Caki2 (cell line): ENCODE results near the gene LCN2. TPM values are rescaled to one million over a fixed set of nuclear protein-coding genes. Genes with fewer than 3 reads are reported as not detected.
"Not testable (repeated sequence)": the region's sequence is repeated elsewhere in the genome, so short reads cannot be mapped to it uniquely, and the experiment has no call there.

Experiments
- DNase-seq: peaks from one replicate; pipeline ENCODE4 v3.0.0-alpha.2; 2015; ENCODE audit warnings: low read depth
- in situ Hi-C: cut with HindIII; loops from 2 replicates; pipeline ENCODE4 v1.10.0; 2016; ENCODE audit warnings: low sequenced_read_pairs, low pct_unique_long_range_greater_than_20kb, mixed read lengths
- total RNA-seq: library from RNA; depleted of rRNA; stranded (reverse); fragments of >200 nt; shearing (Covaris generic); gene quantifications from 2 replicates; pipeline ENCODE4 v1.2.3, GENCODE V29; 2014; ENCODE audit warnings: low replicate concordance

Gene LCN2
- total RNA-seq, 1 experiment from 2014 or later: 2.2 TPM

DNA sequence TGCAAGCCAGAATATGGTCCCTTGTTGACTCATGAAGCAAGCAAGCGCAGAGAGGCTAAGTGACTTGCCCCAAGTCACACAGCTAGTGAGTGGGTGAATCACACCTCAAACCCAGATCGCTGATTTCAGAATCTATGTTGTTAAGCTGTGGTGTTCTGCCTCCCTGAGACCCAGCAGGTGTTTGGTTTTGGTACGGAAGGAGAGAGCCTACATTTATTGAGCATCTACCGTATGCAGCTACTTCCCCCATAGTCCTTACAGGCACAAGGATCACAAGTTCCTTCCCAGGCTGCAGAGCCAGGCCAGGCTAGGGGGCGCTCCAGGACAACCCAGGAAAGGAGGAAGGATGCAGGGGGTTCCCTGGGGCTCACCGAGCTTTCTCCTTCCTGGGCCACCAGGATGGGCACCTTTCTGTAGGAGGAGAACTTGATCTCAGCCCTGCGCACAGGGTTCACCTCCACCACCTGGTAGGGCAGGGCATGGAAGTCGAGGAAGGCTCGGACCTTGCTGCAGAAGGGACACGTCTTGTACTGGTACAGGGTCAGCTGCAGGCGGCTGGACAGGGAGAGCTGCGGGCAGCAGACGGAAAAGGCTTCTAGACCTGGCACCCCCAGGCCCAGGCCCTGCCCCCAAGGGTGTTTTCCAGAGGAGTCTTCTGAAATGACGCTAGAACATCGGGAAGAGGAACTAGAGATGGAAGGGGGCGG, 24.2 kb upstream of the LCN2 start:
- in situ Hi-C loops: no loop called here
- DNase-seq: peak; percentile 46

DNA sequence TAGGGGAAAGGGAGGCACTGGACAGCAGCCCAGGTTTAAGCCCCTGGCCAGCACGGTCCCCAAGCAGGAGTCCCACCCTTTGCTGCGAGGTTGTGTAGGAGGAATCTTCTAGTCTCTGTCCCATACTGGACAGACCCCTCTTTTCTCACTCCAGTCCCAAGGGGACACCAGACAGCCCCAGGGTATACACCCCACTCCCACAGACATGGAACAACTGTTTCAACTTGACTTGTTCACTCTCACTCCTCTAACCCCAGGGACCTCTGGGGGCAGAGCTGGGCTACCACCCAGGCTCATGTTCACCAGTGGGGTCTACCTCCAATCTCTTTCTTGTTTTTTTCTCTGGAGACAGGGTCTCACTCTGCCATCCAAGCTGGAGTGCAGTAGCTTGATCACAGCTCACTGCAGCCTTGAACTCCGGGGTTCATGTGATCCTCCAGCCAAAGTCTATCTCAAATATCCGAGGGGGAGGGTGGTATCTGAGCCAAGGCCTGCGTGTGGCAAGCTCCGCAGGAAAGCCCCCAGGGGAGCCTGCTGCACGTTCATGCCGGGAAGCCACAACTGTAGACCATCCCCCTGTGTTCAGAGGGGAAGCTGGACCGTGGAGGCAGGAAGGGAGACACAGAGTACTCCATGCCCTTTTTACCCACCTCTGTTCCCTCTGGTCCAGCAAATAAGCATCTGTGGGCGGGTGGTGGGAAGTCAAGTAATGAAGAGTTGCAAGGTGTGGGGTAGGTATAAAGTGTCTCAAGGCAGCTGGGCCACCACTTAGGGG, 23.5 kb upstream of the LCN2 start:
- in situ Hi-C loops: no loop called here
- no peak for DNase-seq

DNA sequence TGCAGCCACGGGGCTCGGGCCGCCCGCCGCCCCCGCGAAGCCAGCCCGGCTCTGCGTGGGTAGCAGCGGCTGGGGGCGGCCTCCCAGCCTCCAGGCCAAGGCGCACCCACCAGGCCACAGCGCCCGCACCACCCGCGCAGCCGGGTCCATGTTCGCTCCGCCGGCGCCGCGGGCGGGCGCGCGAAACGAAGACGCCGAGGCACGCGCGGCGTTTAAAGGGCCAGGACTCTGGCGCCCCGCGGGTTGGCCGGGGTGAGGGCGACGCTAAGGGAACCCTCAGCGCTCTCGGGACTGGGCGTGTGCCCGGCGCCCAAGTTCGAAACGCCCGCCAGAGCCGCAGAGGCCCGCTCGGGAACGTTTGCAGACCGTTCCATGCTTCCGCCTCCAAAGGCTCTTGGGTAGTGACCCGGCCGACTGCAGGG, 21.7 kb upstream of the LCN2 start, which contains the start of gene PTGES2:
Gene PTGES2 (minus strand): TSS at position 162 of the 422 bp plus-strand sequence. CDS start 12 bp downstream, at position 150.
- no peak for DNase-seq
- in situ Hi-C loops: no loop called here

DNA sequence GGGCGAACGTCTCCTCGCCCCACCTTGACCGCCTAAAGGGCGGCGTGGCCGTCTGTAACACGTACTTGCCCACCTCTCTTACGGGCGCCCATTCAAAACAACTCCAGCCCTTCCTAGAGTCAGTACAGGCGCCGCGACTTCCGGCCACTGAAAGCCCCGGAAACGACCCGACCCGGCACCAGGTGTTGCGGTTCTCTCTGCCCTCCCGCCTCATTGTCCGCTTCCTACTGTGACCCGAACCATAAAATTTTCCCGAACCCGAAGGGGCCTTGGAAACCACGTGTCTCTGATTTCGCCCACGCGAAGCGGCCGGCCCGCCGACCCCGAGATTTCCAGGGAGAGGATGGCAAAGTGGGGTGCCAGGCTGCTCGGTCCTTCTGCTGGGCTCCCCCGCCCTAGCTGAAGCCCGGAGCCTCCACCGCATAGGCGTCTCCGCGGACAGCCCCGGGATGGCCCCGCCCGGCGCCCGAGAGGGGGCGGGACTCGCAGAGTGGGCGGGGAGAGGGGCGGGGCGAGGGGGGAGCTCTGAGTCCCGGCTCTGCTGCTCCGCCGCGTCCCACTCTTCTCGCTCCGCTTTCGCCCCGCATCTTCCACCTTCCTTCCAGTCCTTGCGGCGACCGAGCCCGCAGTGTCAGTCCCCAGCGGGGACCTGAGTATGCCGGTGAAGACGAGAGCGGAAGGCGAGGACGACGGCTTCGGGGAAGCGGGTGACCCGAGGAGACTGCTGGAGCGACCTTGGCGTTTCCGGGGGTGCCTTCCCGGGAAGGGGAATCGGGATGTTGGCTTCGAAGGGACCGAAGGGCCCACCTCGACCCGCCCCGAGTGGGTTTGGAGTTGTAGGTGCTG, 21.0 kb upstream of the LCN2 start:
- in situ Hi-C loops: no loop called here
- peak; percentile 90 for DNase-seq

DNA sequence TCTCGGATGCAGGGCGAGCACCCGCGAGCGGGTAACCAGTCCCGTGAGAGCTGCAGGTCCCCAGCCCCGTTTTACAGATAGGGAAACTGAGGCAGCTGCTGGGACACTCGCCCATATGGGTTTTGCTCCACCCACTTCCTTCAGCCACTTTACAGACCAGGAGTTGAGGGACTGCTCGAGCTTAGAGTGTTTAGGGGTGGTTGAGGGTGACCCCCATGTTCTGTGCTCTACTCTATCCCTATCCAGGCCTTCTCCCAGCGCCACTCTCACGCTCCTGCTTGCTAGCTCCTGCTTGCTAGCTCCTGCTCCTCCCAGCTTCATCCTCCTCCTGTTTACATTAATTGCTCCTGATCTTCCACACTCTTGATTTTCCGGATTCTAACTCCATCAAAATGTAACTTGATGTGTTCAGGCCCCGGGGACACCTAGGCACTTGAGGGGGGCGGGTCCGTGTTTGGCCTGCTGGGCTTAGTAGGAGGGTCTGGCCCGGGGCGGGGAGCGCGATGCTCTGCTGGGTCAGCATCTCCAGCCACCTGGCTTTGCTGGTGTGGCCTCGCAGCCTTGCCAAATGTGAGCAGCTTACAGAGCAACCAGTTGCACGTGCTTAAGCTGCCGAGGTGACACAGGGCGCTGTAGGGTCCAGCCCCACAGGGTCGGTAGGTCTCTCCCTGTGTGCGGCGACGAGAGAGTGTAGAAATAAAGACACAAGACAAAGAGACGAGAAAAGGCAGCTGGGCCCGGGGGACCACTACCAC, 20.2 kb upstream of the LCN2 start:
- DNase-seq: no peak
- in situ Hi-C loops: no loop called here

DNA sequence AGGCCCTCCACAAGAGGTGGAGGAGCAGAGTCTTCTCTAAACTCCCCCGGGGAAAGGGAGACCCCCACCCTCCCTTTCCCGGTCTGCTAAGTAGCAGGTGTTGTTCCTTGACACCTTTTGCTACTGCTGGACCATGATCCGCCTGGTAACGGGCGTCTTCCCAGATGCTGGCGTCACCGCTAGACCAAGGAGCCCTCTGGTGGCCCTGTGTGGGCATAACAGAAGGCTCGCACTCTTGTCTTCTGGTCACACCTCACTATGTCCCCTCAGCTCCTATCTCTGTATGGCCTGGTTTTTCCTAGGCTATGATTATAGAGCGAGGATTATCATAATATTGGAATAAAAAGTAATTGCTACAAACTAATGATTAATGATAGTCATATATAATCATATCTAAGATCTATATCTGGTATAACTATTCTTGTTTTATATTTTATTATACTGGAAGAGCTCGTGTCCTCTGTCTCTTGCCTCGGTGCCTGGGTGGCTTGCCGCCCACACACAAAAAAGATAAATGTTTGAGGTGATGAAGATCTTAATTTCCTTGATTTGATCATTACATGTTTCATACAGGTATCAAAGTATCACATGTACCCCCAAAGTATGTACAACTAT, 19.2 kb upstream of the LCN2 start:
- in situ Hi-C loops, DNase-seq: not testable (repeated sequence)

DNA sequence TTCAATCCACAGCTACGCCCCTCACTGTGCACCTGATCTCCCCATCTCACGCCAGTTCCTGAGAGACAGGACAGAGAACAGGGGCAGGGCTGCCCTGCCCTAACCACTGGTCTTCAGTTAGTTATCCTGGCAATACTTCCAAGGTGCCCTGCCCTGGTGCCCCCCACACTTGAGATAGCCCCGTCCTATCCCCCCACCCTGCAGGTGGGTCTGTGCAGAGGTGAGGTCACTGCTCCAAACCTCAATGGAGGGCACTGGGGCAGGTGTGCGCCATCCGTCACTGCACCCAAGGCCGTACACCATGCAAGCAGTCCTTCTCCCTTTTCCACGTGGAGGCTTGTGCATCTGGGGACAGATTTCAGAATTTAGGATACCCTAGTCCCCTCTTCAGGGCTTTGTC, 18.6 kb upstream of the LCN2 start:
- in situ Hi-C loops, DNase-seq: not testable (repeated sequence)

DNA sequence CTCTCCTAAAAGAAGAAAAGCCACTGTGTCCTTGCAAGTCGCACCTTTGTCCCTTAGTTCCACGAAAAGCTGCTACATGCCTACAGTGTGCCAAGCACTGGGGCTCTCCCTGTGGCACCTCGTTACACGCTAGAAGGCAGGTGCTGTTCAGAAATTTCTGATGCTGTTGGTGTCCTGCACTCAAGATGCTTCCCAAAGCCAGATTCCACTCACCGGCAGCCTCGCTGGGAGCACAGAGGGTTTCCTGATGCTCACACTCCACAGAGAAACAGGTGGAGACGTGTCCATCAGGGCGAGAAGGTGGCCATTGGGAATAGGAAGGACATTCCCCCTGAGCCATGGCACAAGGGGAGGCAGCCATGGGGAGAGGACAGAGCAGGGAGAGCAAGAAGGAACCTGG, 17.9 kb upstream of the LCN2 start:
- in situ Hi-C loops, DNase-seq: not testable (repeated sequence)

DNA sequence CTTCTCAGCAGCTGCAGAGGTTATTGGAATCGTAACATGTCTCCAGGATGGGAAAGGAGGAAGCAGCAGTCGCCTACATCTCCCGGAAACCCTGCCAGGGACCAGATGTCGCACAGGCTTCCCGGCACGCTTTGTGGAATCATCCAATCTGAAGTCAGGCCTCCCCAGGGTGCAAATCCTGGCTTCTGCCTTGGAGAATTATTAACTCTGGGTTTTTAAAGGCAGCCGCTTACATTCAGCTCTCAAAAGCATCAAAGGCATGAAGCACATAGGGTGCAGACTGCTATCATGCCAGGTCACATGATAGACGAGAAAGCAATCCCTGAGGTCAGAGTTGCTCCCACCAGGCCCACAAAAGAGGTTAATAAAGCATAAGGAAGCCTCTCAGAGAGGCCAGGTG, 17.1 kb upstream of the LCN2 start:
- in situ Hi-C loops, DNase-seq: not testable (repeated sequence)

DNA sequence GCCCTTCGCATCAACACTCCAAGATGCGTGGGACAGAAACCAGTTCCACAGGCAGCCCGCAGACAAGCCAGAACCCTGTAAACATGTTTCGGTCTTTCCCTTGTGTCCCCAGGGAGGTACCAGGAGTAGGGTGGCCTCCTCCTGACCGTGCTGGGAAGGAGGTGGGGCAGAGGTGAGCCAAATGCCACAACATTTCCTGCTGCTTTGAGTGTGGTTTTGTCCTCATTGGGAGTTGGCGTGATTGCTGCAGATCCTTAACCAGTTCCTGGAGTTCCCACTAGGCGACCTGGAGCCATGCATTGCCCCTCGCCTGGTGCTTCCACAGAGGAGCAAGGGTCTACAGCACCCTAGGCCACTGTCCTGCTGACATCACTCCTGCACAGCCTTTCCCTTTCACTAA, 13.7 kb upstream of the LCN2 start:
- DNase-seq, in situ Hi-C loops: not testable (repeated sequence)

DNA sequence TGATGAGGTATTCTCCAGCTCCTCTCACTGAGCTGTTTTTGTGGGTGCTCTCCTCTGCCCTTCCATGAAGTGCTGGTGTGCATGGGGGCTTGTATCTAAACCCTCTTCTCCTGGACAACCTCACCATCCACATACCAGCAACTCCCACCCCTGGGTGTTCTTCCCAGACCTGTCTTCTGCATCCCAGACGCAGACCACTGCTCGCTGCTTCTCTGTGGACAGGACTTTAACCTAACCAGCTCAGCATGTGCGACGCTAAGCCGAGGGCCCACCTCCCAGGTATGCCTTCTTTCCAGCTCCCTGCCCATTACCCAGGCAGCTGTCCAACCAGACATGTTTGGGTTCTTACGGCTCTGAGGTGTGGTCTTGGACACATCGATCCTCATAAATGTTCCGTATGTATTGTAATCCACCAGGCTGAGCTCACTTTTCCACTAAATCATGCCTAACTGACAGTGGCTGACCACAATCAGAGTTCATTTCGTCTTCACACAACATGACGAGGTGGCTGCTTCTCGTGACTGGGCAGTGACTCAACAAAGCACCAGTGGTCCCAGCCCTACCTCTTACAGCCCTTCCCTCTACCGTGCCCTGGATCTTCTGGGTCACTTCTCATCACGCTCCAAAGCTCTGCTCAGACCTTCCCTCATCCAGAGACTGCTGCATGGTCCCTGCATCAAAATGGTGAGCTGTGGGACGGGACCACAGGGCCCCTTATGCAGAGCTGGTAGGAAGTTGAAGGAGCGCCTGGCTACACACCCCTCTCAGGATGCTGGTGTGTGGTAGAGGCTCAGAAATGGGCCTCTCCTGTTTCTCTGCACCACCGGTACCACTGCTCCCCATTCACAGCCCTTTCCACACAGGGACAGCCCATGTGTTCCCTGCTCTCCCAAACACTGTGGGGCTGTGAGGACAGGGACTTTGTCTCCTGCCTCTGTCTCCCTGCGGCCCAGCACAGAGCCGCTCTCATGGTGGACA, 12.1 kb upstream of the LCN2 start:
- peak; percentile 83 for DNase-seq
- in situ Hi-C loops: no loop called here

DNA sequence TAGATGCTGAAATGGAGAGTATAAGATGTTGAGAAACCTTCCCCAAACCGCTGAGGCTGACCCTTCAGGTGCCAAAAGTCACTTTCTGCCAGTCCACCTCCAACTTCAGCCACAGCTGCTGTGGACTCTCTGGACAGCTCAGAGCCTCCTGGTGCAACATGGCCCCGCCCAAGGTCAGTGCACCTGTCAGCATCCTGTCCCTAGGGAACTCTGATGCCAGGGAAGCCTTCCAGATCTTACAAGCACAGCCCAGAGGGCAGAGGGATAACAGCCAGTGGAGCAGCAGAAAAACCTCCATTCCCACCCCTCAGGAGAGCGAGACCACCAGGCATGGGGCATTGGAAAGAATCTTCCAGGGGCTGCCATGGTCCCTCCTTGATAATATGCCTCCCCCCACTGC, 11.3 kb upstream of the LCN2 start:
- DNase-seq: no peak
- in situ Hi-C loops: no loop called here

DNA sequence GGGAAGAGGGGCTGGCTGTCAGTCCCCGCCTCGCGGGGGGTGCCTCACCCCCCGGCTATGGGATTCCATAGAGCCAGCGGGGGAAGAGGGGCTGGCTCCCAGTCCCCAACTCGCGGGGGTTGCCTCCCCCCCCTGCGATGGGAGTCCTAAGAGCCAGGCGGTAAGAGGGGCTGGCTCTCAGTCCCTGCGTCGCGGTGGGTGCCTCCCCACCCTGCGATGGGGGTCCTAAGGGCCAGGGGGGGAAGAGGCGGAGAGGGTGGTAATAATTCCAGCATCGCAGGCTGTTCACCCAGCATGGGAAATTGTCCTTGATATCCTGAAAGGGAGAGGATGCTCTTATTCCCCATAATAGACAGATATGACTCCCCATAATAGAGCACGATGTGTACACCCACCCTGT, 9.6 kb upstream of the LCN2 start:
- in situ Hi-C loops: no loop called here
- no peak for DNase-seq

DNA sequence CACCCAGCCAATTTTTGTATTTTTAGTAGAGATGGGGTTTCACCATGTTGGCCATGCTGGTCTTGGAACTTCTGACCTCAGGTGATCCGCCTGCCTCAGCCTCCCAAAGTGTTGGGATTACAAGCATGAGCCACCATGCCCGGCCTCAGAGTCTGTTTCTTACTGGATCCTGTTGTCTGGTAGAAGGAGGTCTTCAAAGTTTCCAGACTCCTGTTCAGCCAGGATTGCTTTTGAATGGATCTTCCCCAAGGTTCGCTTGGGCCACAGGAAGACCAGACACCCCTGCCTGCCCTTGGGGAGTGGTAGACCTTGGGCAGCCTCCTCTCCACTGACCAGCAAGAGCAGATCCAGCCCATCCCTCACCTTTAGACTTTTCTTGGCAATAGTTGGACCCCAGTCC, 7.6 kb upstream of the LCN2 start:
- in situ Hi-C loops: no loop called here
- no peak for DNase-seq

DNA sequence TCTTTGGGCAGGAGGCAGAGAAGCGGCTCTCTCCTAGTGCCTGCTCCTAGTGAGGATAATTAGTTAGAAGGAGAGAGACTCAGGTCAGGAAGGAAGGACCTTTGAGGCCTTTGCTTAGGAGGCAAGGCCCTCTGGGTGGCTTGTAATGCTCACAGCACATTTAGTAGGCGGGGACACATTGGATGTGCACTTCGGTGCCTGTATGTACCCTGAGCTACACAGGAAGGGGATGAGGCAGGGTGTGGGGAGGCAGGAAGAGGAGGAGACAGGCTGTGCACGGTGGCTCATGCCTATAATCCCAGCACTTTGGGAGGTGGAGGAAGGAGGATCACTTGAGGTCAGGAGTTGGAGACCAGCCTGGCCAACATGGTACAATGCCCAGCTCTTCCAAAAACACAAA, 7.2 kb upstream of the LCN2 start:
- in situ Hi-C loops: no loop called here
- no peak for DNase-seq

DNA sequence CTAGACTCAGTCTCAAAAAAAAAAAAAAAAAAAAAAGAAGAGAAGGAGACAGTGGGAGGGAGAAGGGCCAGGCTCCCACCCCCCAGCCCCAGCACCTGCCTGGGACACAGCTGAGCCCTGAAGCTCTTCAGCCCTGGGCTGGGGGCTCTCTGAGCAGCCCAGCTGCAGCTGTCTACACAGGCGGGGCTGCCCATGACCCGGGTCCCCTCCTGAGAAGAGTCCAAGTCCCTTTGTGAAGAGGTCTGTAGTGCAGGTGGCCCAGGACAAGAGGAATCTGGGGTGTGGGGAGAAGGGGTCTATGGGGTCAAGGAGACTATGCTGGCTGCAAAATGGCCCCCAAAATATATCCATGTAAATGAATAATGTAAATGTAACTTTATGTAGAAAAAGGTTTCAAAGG, 6.7 kb upstream of the LCN2 start:
- in situ Hi-C loops: no loop called here
- no peak for DNase-seq
